NCI-H187 (cell line): Measurements from ENCODE around the gene DHX58.

ENCODE experiments used
- DNase-seq, 2 experiments: peaks; one replicate each; lab custom pipeline; 2025; lab: John Stamatoyannopoulos, UW

The DHX58 gene

GRCh38 chr17:42053731-42054500, 58.6 kb downstream of the DHX58 start:
- DNase-seq = no peak

- no peak for DNase-seq
Observed at GRCh38 chr17:42052346-42052877, 60.1 kb downstream of the DHX58 start.

GRCh38 chr17:42051645-42052044, 60.9 kb downstream of the DHX58 start:
- DNase-seq = no peak
